Muscle of leg (tissue), 9 donors: ENCODE results near the gene CDK6. TPM values are rescaled to one million over a fixed set of nuclear protein-coding genes. Genes with fewer than 3 reads are reported as not detected.

Experiments
- polyA plus RNA-seq, 8 donors: library from polyadenylated mRNA; unstranded; fragments of 120-200 nt; gene quantifications; one replicate each; pipeline versions ENCODE4 v1.2.1 to v1.2.3, GENCODE V29; 2013; ENCODE audit warnings: inconsistent platforms in 1 of 8, low replicate concordance in 1 of 8; ENCODE audit not compliant: insufficient read length in 8 of 8, insufficient read depth in 1 of 8
- total RNA-seq: library from RNA; stranded (reverse); fragments of 120-200 nt; gene quantifications from one replicate; pipeline ENCODE4 v1.2.4, GENCODE V29; 2013

Gene CDK6
- total and polyA plus RNA-seq, 9 donors, result 36.4 to 77.0 (median 54.0) TPM

Other genes with a start within 250 kb of the CDK6 start
- gene FAM133B, start 246.2 kb downstream of the CDK6 start, total RNA-seq, result 26.6 TPM
- 10 to 100 TPM; 23.1 to 33.5 (median 29.1) TPM for gene FAM133B, start 246.2 kb downstream of the CDK6 start, polyA plus RNA-seq